A549 (cell line): Measurements from ENCODE around the gene PCSK5. TPM values are rescaled to one million over a fixed set of nuclear protein-coding genes. Genes with fewer than 3 reads are reported as not detected.

Source experiments
- ATAC-seq, 2 experiments: fragments of 200-7000 bp in 1 of 2; fragments of >200 bp in 1 of 2; cut with Nextera tagmentation in 1 of 2; cut with Tn5 transposase in 1 of 2; 3 replicates each; pipeline versions ENCODE4 v1.8.0 to v1.9.1; 2018 to 2020; ENCODE audit warnings: mild to moderate bottlenecking in 1 of 2, moderate library complexity in 1 of 2
- CTCF ChIA-PET: fragments of 300-600 bp; sonication (Branson Sonifier 250); formaldehyde crosslinking; extraction: SDS; loops from one replicate; lab custom pipeline; 2021; ENCODE audit warnings: antibody characterized with exemption, inconsistent platforms; lab: Yijun Ruan, JAX
- POLR2A ChIA-PET: fragments of 350-600 bp; formaldehyde crosslinking; extraction: SDS; loops from one replicate; lab custom pipeline; 2021; ENCODE audit warnings: antibody characterized with exemption, inconsistent platforms; lab: Yijun Ruan, JAX
- DNase-seq, 2 experiments: peaks; one replicate each; pipeline versions ENCODE4 v3.0.0 to v3.0.0-alpha.2; 2011 to 2016; ENCODE audit warnings: low read depth in 1 of 2, low spot score in 1 of 2
- FAIRE-seq: peaks from 2 replicates; lab custom pipeline; 2011; peaks lifted over from hg19 to GRCh38; lab: Jason Lieb, UNC
- H3K27ac ChIP-seq, 2 experiments: fragments of >200 bp; sonication (Bioruptor Twin); formaldehyde crosslinking; 3 replicates each; pipeline ENCODE4 v1.5.1; 2016 to 2017
- H3K4me1 ChIP-seq: fragments of >200 bp; sonication (Bioruptor Twin); formaldehyde crosslinking; 3 replicates; pipeline ENCODE4 v1.6.1; 2016
- H3K4me2 ChIP-seq: fragments of >200 bp; sonication (Bioruptor Twin); formaldehyde crosslinking; 3 replicates; pipeline ENCODE4 v1.6.1; 2016
- H3K4me3 ChIP-seq: fragments of >200 bp; sonication (Bioruptor Twin); formaldehyde crosslinking; 3 replicates; pipeline ENCODE4 v1.5.1; 2016
- H3K9me3 ChIP-seq: fragments of >200 bp; sonication (Bioruptor Twin); formaldehyde crosslinking; 3 replicates; pipeline ENCODE4 v1.6.1; 2016
- CBX2 ChIP-seq: fragments of 200-600 bp; sonication (generic); IDR thresholded peaks from 2 replicates; pipeline ENCODE4 v1.6.1; 2016; ENCODE audit warnings: low read depth, mild to moderate bottlenecking, borderline replicate concordance
- CHD2 ChIP-seq: fragments of 150-350 bp; IDR thresholded peaks from 2 replicates; pipeline ENCODE4 v1.6.1; 2014; ENCODE audit warnings: low read length; ENCODE audit not compliant: partially characterized antibody
- ESRRA ChIP-seq: fragments of 150-350 bp; IDR thresholded peaks from 2 replicates; pipeline ENCODE4 v1.6.1; 2014; ENCODE audit warnings: mild to moderate bottlenecking, low read length, borderline replicate concordance
- FOSB ChIP-seq: fragments of 250-450 bp; sonication (Bioruptor Pico); IDR thresholded peaks from 2 replicates; pipeline ENCODE4 v1.5.0; 2020; ENCODE audit warnings: mild to moderate bottlenecking, moderate library complexity
- FOSL2 ChIP-seq, 2 experiments: fragments of 450-650 bp in 1 of 2; fragments of >200 bp in 1 of 2; sonication (Bioruptor Twin) in 1 of 2; formaldehyde crosslinking; IDR thresholded peaks; 2 replicates each; pipeline versions ENCODE4 v1.5.0 to v1.6.1; 2016 to 2020; ENCODE audit warnings: mild to moderate bottlenecking in 1 of 2, moderate library complexity in 1 of 2
- GATA3 ChIP-seq: IDR thresholded peaks from 2 replicates; pipeline ENCODE4 v1.6.1; 2012; ENCODE audit warnings: borderline replicate concordance
- HOXA7 ChIP-seq: fragments of 250-450 bp; sonication (Bioruptor Pico); IDR thresholded peaks from 2 replicates; pipeline ENCODE4 v1.5.0; 2020; ENCODE audit warnings: mild to moderate bottlenecking, moderate library complexity
- JUN ChIP-seq, 2 experiments: fragments of >200 bp; sonication (Bioruptor Twin); formaldehyde crosslinking; IDR thresholded peaks; 2 replicates in 1 of 2; 3 replicates in 1 of 2; pipeline ENCODE4 v1.6.1; 2016 to 2017
- KDM1A ChIP-seq: fragments of 200-600 bp; sonication (generic); IDR thresholded peaks from 2 replicates; pipeline ENCODE4 v1.6.1; 2016; ENCODE audit warnings: low read depth, mild to moderate bottlenecking
- MYC ChIP-seq: IDR thresholded peaks from 2 replicates; pipeline ENCODE4 v1.6.1; 2012; ENCODE audit warnings: mild to moderate bottlenecking, inconsistent platforms, low read length, improper control_type of control experiment, borderline replicate concordance
- PHF8 ChIP-seq: fragments of 200-600 bp; sonication (generic); IDR thresholded peaks from 2 replicates; pipeline ENCODE4 v1.6.1; 2016; ENCODE audit warnings: low read depth, mild to moderate bottlenecking, antibody characterized with exemption, moderate library complexity, borderline replicate concordance
- POLR2A ChIP-seq: IDR thresholded peaks from 2 replicates; pipeline ENCODE4 v1.6.1; 2012; ENCODE audit warnings: mild to moderate bottlenecking, low read length
- RCOR1 ChIP-seq: fragments of 150-350 bp; IDR thresholded peaks from 2 replicates; pipeline ENCODE4 v1.6.1; 2014; ENCODE audit warnings: antibody characterized with exemption, low read length, low read depth
- RFX5 ChIP-seq: fragments of 450-650 bp; IDR thresholded peaks from 2 replicates; pipeline ENCODE4 v1.7.1; 2014; ENCODE audit warnings: antibody characterized with exemption, mild to moderate bottlenecking, moderate library complexity
- SMC3 ChIP-seq: fragments of >200 bp; sonication (Bioruptor Twin); formaldehyde crosslinking; IDR thresholded peaks from 3 replicates; pipeline ENCODE4 v1.6.1; 2018; ENCODE audit warnings: inconsistent platforms
- SREBF2 ChIP-seq: fragments of 450-650 bp; IDR thresholded peaks from 2 replicates; pipeline ENCODE4 v1.6.1; 2014; ENCODE audit warnings: mild to moderate bottlenecking, moderate library complexity
- TFCP2L1 ChIP-seq: fragments of 250-450 bp; sonication (Bioruptor Pico); IDR thresholded peaks from 2 replicates; pipeline ENCODE4 v1.5.0; 2021; ENCODE audit warnings: mild to moderate bottlenecking
- ZC3H11A ChIP-seq: fragments of 450-650 bp; IDR thresholded peaks from 2 replicates; pipeline ENCODE4 v1.6.1; 2014; ENCODE audit warnings: antibody characterized with exemption, mild to moderate bottlenecking
- ZFP36 ChIP-seq: fragments of 450-650 bp; IDR thresholded peaks from 2 replicates; pipeline ENCODE4 v1.6.1; 2014; ENCODE audit warnings: borderline replicate concordance; ENCODE audit not compliant: partially characterized antibody
- ZNF302 ChIP-seq: fragments of 250-450 bp; sonication (Bioruptor Pico); IDR thresholded peaks from 2 replicates; pipeline ENCODE4 v1.9.0; 2021; ENCODE audit warnings: inconsistent platforms, mild to moderate bottlenecking, moderate library complexity
- WGBS: methylation state at CpG from one replicate; pipeline ENCODE4 v1.1.6; 2017; ENCODE audit errors: missing lambda C conversion rate; 5-methylcytosine and 5-hydroxymethylcytosine counted together
- polyA plus RNA-seq, 4 experiments: library from polyadenylated mRNA; depleted of rRNA in 3 of 4; stranded (reverse); fragments of >200 nt; fragmentation: RNase III in 1 of 4; extraction: RNeasy Plus Mini Kit Qiagen cat#74134 plus additional on column Dnase treatment in 1 of 4; gene quantifications; 2 replicates in 3 of 4; 3 replicates in 1 of 4; pipeline ENCODE4 v1.2.3, GENCODE V29; 2011 to 2017
- TF ChIP-seq, protein P1 (sequence below): fragments of 450-650 bp; IDR thresholded peaks from 2 replicates; pipeline ENCODE4 v1.6.1; 2014; ENCODE audit warnings: antibody characterized with exemption
- TF ChIP-seq, protein P2 (sequence below): IDR thresholded peaks from 2 replicates; pipeline ENCODE4 v1.6.1; 2012
- TF ChIP-seq, protein P3 (sequence below): IDR thresholded peaks from 2 replicates; pipeline ENCODE4 v1.6.1; 2012; ENCODE audit warnings: low read depth, borderline replicate concordance
- TF ChIP-seq, protein P4 (sequence below): fragments of >200 bp; sonication (Bioruptor Twin); formaldehyde crosslinking; IDR thresholded peaks from 2 replicates; pipeline ENCODE4 v1.6.1; 2016
- TF ChIP-seq, protein P5 (sequence below): fragments of 250-450 bp; sonication (Bioruptor Pico); IDR thresholded peaks from 2 replicates; pipeline ENCODE4 v1.5.0; 2020; ENCODE audit warnings: low read depth, mild to moderate bottlenecking, moderate library complexity

Gene PCSK5
- polyA plus RNA-seq, 2 of the 4 experiments (the other 2 are of a cell fraction) = 1.3 to 6.7 TPM

DNA sequence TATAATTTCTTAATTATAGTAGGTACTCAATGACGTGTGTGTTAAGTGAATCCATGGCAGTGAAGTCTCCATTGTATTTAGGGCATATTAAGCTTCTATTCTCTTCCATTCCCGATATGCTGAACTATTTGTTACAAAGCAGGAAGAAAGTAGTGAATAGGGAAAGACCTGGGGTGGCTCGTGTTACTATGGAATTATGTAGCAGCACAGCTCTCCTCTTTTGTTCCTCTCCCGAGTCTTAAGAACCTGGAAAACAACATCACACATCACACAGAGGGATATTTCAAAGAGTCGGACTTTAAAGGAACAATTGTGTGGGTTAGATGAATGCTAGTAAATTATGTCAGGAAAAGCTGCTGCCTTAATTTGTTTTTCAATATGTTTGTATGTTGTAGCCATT, 131.8 kb downstream of the PCSK5 start:
- 43% methylated on average over 5 of the region's 5 CpGs for WGBS
- H3K27ac ChIP-seq = no peak overlapping the region
- ATAC-seq (no peak), DNase-seq (no peak), FAIRE-seq (no peak)
- POLR2A ChIA-PET = no interaction called here
- no peak overlapping the region for H3K4me3 ChIP-seq
- no peak overlapping the region for H3K4me2 ChIP-seq
- H3K9me3 ChIP-seq = no peaks in the 10 kb centered on the region
- CTCF ChIA-PET = interaction anchor here (0.7 to 1.0 kb wide), 2 partner anchors 11 to 29 kb away, joined by 3 read pairs; no protein-coding TSS in a partner anchor
- H3K4me1 ChIP-seq = no peaks in the 10 kb centered on the region
- no peak for TF ChIP-seq ESRRA
- no peak for TF ChIP-seq RFX5
- no peak for TF ChIP-seq FOSB (CRISPR knock-in tag)
- TF ChIP-seq, protein P1, sequence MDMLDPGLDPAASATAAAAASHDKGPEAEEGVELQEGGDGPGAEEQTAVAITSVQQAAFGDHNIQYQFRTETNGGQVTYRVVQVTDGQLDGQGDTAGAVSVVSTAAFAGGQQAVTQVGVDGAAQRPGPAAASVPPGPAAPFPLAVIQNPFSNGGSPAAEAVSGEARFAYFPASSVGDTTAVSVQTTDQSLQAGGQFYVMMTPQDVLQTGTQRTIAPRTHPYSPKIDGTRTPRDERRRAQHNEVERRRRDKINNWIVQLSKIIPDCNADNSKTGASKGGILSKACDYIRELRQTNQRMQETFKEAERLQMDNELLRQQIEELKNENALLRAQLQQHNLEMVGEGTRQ = no peak
- TF ChIP-seq, protein P2, sequence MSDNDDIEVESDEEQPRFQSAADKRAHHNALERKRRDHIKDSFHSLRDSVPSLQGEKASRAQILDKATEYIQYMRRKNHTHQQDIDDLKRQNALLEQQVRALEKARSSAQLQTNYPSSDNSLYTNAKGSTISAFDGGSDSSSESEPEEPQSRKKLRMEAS = no peak
- TF ChIP-seq SMC3 = no peak
- TF ChIP-seq RCOR1 = no peak
- TF ChIP-seq HOXA7 (CRISPR knock-in tag) = no peak
- TF ChIP-seq, protein P3, sequence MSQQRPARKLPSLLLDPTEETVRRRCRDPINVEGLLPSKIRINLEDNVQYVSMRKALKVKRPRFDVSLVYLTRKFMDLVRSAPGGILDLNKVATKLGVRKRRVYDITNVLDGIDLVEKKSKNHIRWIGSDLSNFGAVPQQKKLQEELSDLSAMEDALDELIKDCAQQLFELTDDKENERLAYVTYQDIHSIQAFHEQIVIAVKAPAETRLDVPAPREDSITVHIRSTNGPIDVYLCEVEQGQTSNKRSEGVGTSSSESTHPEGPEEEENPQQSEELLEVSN = no peak
- no peak for TF ChIP-seq FOSL2 (IDR thresholded peaks at IDR 0.05)
- no peak for TF ChIP-seq FOSL2 (CRISPR knock-in tag; IDR thresholded peaks at IDR 0.05)
- TF ChIP-seq POLR2A = no peak
- no peak for TF ChIP-seq TFCP2L1

DNA sequence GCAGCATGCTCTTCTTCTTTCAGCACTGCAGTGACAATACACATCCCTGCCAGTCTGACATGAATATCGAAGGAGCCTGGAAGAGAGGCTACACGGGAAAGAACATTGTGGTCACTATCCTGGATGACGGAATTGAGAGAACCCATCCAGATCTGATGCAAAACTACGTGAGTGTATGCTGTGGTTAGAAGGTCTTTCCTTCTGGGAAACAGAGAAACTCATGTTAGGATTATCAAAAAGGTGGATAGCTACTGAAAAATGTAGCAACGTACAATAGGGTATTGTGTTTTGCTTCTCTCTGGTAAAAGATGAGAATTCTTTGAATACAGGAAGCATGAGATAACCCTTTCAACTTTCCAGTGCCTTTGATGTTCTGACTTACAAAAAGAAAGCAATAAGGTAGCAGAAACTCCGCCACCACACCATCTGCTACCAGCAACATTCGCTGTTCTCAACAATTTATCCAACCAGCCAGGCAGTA, 133.3 kb downstream of the PCSK5 start:
- H3K4me2 ChIP-seq = no peak overlapping the region
- WGBS = 48% methylated on average over 7 of the region's 7 CpGs
- no peak for DNase-seq
- H3K4me1 ChIP-seq = no peaks in the 10 kb centered on the region
- POLR2A ChIA-PET = no interaction called here
- CTCF ChIA-PET = no interaction called here
- ATAC-seq = no peak
- TF ChIP-seq ZNF302 (CRISPR knock-in tag) (no peak), PHF8 (no peak), SREBF2 (no peak), RFX5 (no peak), FOSB (CRISPR knock-in tag) (no peak), POLR2A (no peak), MYC (no peak), SMC3 (no peak), GATA3 (no peak)
- TF ChIP-seq, protein P1 = no peak
- H3K4me3 ChIP-seq = no peak overlapping the region
- H3K27ac ChIP-seq = no peak overlapping the region
- H3K9me3 ChIP-seq = no peaks in the 10 kb centered on the region
- no peak for FAIRE-seq

DNA sequence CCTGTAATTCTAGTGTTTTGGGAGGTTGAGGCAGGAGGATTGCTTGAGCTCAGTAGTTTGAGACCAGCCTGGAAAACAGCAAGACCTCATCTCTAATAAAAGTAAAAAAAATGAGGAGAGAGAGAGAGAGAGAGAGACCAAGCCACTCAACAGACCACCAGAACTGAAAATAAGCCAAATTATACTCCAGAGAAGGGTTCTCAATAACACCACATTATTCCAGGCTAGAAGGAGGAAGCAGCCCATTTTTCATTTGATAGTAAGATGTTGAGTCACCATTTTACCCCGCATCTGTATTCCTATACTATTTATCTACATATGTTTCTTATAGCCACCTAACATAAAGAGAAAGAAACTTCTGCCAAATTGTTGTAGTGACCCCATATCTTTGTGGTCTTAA, 134.8 kb downstream of the PCSK5 start:
- no peaks in the 10 kb centered on the region for H3K4me1 ChIP-seq
- DNase-seq (no peak), FAIRE-seq (no peak), ATAC-seq (no peak)
- no peak overlapping the region for H3K4me3 ChIP-seq
- TF ChIP-seq CHD2 = no peak
- no peak for TF ChIP-seq POLR2A
- TF ChIP-seq CBX2 = no peak
- TF ChIP-seq, protein P4, sequence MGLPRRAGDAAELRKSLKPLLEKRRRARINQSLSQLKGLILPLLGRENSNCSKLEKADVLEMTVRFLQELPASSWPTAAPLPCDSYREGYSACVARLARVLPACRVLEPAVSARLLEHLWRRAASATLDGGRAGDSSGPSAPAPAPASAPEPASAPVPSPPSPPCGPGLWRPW = no peak
- no peak for TF ChIP-seq KDM1A
- no peak for TF ChIP-seq ZC3H11A
- TF ChIP-seq ZFP36 = no peak
- TF ChIP-seq, protein P5, sequence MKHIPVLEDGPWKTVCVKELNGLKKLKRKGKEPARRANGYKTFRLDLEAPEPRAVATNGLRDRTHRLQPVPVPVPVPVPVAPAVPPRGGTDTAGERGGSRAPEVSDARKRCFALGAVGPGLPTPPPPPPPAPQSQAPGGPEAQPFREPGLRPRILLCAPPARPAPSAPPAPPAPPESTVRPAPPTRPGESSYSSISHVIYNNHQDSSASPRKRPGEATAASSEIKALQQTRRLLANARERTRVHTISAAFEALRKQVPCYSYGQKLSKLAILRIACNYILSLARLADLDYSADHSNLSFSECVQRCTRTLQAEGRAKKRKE = no peak
- no peak for TF ChIP-seq PHF8
- TF ChIP-seq JUN (IDR thresholded peaks at IDR 0.05) = no peak
- CTCF ChIA-PET = no interaction called here
- no peak overlapping the region for H3K27ac ChIP-seq
- no peaks in the 10 kb centered on the region for H3K9me3 ChIP-seq
- WGBS = 79% methylated on average over 1 of the region's 1 CpG
- POLR2A ChIA-PET = no interaction called here
- H3K4me2 ChIP-seq = no peak overlapping the region
